SK-N-SH treated with all-trans-retinoic acid at 6 μM for 48 hours (cell line): ENCODE results near the gene HYAL3.

Experiments
- ATAC-seq: fragments of 200-7000 bp; cut with Tn5 transposase; 3 replicates; pipeline ENCODE4 v1.9.1; 2020; ENCODE audit warnings: mild to moderate bottlenecking, moderate library complexity
- BACH2 ChIP-seq: fragments of 250-450 bp; sonication (Bioruptor Pico); IDR thresholded peaks from 2 replicates; pipeline ENCODE4 v1.9.0; 2021; ENCODE audit warnings: mild to moderate bottlenecking, borderline replicate concordance
- CSDC2 ChIP-seq: fragments of 250-450 bp; sonication (Bioruptor Pico); IDR thresholded peaks from 2 replicates; pipeline ENCODE4 v1.5.0; 2020; ENCODE audit warnings: mild to moderate bottlenecking, moderate library complexity
- GLIS3 ChIP-seq: fragments of 250-450 bp; sonication (Bioruptor Pico); IDR thresholded peaks from 2 replicates; pipeline ENCODE4 v1.5.0; 2020; ENCODE audit warnings: mild to moderate bottlenecking, moderate library complexity
- ISL1 ChIP-seq: fragments of 250-450 bp; sonication (Bioruptor Pico); IDR thresholded peaks from 2 replicates; pipeline ENCODE4 v2.1.2; 2022; ENCODE audit warnings: mild to moderate bottlenecking, moderate library complexity
- OSR1 ChIP-seq: fragments of 250-450 bp; sonication (Bioruptor Pico); IDR thresholded peaks from 2 replicates; pipeline ENCODE4 v1.8.0; 2022; ENCODE audit warnings: moderate library complexity, mild to moderate bottlenecking, inconsistent platforms
- PPARA ChIP-seq: fragments of 250-450 bp; sonication (Bioruptor Pico); IDR thresholded peaks from 2 replicates; pipeline ENCODE4 v1.5.0; 2020; ENCODE audit warnings: mild to moderate bottlenecking, borderline replicate concordance
- RARB ChIP-seq: fragments of 250-450 bp; sonication (Bioruptor Pico); IDR thresholded peaks from 2 replicates; pipeline ENCODE4 v1.8.0; 2021; ENCODE audit warnings: mild to moderate bottlenecking, moderate library complexity
- SNAI2 ChIP-seq: fragments of 250-450 bp; sonication (Bioruptor Pico); IDR thresholded peaks from 2 replicates; pipeline ENCODE4 v1.5.0; 2020; ENCODE audit warnings: mild to moderate bottlenecking, moderate library complexity
- TCF4 ChIP-seq: fragments of 250-450 bp; sonication (Bioruptor Pico); IDR thresholded peaks from 2 replicates; pipeline ENCODE4 v1.8.0; 2021; ENCODE audit warnings: mild to moderate bottlenecking, moderate library complexity, borderline replicate concordance
- TOX ChIP-seq: fragments of 250-450 bp; sonication (Bioruptor Pico); IDR thresholded peaks from 2 replicates; pipeline ENCODE4 v1.8.0; 2021; ENCODE audit warnings: mild to moderate bottlenecking, moderate library complexity, borderline replicate concordance
- ZFP30 ChIP-seq: fragments of 450-650 bp; formaldehyde crosslinking; IDR thresholded peaks from 2 replicates; pipeline ENCODE4 v1.5.0; 2022; ENCODE audit warnings: mild to moderate bottlenecking, moderate library complexity
- ZNF70 ChIP-seq: fragments of 450-650 bp; formaldehyde crosslinking; IDR thresholded peaks from 2 replicates; pipeline ENCODE4 v1.5.0; 2020; ENCODE audit warnings: mild to moderate bottlenecking, moderate library complexity
- ZNF8 ChIP-seq: fragments of 450-650 bp; formaldehyde crosslinking; IDR thresholded peaks from 2 replicates; pipeline ENCODE4 v1.5.0; 2020; ENCODE audit warnings: mild to moderate bottlenecking, moderate library complexity
- TF ChIP-seq, protein P1 (sequence below): fragments of 250-450 bp; sonication (Bioruptor Pico); IDR thresholded peaks from 2 replicates; pipeline ENCODE4 v1.5.1; 2020; ENCODE audit warnings: low read depth, mild to moderate bottlenecking, moderate library complexity
- TF ChIP-seq, protein P2 (sequence below): fragments of 250-450 bp; sonication (Bioruptor Pico); IDR thresholded peaks from 2 replicates; pipeline ENCODE4 v1.5.1; 2021; ENCODE audit warnings: mild to moderate bottlenecking, moderate library complexity
- TF ChIP-seq, protein P3 (sequence below): fragments of 250-450 bp; sonication (Bioruptor Pico); IDR thresholded peaks from 2 replicates; pipeline ENCODE4 v1.5.0; 2020; ENCODE audit warnings: mild to moderate bottlenecking, moderate library complexity
- TF ChIP-seq, protein P4 (sequence below): fragments of 250-450 bp; sonication (Bioruptor Pico); IDR thresholded peaks from 2 replicates; pipeline ENCODE4 v1.8.0; 2020; ENCODE audit warnings: mild to moderate bottlenecking, moderate library complexity, borderline replicate concordance
- TF ChIP-seq, protein P5 (sequence below): fragments of 250-450 bp; sonication (Bioruptor Pico); IDR thresholded peaks from 2 replicates; pipeline ENCODE4 v1.8.0; 2021; ENCODE audit warnings: low read depth, mild to moderate bottlenecking, moderate library complexity, borderline replicate concordance

The HYAL3 gene

DNA sequence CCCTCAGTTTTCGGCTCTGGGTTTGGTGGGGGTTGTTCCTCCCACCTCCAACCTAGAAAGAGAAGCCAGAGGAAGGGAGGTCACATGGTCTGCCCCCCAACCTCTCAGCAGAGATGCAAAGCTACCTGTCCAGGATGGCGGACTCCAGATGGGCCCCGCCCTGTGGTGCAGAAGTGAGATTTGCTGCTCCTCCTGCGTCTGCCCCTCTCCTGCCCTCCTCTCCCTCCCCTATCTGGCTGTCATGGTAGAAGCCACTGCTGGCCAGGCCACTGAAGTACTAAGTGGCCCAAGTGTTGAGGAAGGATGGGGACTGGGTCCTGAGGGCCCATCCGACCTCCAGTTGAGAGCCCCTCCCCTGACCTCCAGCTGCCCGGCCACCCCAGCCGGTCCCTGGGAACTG, 32.4 kb downstream of the HYAL3 start:
- no peak for ATAC-seq
- TF ChIP-seq ZNF70 (CRISPR knock-in tag) (no peak), ISL1 (no peak), BACH2 (CRISPR knock-in tag) (no peak), TCF4 (CRISPR knock-in tag) (no peak), OSR1 (CRISPR knock-in tag) (no peak)
- TF ChIP-seq, protein P1, sequence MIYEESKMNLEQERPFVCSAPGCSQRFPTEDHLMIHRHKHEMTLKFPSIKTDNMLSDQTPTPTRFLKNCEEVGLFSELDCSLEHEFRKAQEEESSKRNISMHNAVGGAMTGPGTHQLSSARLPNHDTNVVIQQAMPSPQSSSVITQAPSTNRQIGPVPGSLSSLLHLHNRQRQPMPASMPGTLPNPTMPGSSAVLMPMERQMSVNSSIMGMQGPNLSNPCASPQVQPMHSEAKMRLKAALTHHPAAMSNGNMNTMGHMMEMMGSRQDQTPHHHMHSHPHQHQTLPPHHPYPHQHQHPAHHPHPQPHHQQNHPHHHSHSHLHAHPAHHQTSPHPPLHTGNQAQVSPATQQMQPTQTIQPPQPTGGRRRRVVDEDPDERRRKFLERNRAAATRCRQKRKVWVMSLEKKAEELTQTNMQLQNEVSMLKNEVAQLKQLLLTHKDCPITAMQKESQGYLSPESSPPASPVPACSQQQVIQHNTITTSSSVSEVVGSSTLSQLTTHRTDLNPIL (CRISPR knock-in tag) = no peak
- TF ChIP-seq, protein P2, sequence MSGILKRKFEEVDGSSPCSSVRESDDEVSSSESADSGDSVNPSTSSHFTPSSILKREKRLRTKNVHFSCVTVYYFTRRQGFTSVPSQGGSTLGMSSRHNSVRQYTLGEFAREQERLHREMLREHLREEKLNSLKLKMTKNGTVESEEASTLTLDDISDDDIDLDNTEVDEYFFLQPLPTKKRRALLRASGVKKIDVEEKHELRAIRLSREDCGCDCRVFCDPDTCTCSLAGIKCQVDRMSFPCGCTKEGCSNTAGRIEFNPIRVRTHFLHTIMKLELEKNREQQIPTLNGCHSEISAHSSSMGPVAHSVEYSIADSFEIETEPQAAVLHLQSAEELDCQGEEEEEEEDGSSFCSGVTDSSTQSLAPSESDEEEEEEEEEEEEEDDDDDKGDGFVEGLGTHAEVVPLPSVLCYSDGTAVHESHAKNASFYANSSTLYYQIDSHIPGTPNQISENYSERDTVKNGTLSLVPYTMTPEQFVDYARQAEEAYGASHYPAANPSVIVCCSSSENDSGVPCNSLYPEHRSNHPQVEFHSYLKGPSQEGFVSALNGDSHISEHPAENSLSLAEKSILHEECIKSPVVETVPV (CRISPR knock-in tag) = no peak
- TF ChIP-seq, protein P3, sequence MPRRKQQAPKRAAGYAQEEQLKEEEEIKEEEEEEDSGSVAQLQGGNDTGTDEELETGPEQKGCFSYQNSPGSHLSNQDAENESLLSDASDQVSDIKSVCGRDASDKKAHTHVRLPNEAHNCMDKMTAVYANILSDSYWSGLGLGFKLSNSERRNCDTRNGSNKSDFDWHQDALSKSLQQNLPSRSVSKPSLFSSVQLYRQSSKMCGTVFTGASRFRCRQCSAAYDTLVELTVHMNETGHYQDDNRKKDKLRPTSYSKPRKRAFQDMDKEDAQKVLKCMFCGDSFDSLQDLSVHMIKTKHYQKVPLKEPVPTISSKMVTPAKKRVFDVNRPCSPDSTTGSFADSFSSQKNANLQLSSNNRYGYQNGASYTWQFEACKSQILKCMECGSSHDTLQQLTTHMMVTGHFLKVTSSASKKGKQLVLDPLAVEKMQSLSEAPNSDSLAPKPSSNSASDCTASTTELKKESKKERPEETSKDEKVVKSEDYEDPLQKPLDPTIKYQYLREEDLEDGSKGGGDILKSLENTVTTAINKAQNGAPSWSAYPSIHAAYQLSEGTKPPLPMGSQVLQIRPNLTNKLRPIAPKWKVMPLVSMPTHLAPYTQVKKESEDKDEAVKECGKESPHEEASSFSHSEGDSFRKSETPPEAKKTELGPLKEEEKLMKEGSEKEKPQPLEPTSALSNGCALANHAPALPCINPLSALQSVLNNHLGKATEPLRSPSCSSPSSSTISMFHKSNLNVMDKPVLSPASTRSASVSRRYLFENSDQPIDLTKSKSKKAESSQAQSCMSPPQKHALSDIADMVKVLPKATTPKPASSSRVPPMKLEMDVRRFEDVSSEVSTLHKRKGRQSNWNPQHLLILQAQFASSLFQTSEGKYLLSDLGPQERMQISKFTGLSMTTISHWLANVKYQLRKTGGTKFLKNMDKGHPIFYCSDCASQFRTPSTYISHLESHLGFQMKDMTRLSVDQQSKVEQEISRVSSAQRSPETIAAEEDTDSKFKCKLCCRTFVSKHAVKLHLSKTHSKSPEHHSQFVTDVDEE (CRISPR knock-in tag) = no peak
- TF ChIP-seq, protein P4, sequence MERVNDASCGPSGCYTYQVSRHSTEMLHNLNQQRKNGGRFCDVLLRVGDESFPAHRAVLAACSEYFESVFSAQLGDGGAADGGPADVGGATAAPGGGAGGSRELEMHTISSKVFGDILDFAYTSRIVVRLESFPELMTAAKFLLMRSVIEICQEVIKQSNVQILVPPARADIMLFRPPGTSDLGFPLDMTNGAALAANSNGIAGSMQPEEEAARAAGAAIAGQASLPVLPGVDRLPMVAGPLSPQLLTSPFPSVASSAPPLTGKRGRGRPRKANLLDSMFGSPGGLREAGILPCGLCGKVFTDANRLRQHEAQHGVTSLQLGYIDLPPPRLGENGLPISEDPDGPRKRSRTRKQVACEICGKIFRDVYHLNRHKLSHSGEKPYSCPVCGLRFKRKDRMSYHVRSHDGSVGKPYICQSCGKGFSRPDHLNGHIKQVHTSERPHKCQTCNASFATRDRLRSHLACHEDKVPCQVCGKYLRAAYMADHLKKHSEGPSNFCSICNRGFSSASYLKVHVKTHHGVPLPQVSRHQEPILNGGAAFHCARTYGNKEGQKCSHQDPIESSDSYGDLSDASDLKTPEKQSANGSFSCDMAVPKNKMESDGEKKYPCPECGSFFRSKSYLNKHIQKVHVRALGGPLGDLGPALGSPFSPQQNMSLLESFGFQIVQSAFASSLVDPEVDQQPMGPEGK (CRISPR knock-in tag) = no peak

DNA sequence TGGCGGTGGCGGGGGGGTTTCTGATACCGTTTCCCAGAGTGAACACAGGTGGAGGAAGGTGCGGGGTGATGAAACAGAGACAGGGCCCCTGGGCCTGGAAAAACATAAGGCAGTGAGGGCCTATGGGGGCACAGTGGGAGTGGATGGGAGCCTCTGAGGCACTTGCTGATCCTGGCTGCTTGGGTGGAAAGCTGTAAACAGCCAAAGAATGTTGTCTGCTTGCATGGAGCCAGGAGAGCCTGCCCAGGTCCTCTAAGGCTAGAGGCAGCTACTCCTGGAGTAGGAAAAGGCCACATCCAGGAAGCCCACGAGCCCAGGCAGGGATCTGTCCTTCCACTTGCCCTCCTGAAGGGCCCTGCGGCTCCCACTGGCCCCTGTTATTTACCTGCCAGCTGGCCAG, 33.2 kb downstream of the HYAL3 start:
- TF ChIP-seq GLIS3 (CRISPR knock-in tag) = no peak
- no peak for TF ChIP-seq CSDC2 (CRISPR knock-in tag)
- TF ChIP-seq SNAI2 (CRISPR knock-in tag) = no peak
- TF ChIP-seq TOX (CRISPR knock-in tag) = no peak
- TF ChIP-seq RARB = no peak
- no peak for TF ChIP-seq ZNF8
- TF ChIP-seq BACH2 (CRISPR knock-in tag) = no peak
- TF ChIP-seq, protein P3 (CRISPR knock-in tag) = no peak
- TF ChIP-seq, protein P5, sequence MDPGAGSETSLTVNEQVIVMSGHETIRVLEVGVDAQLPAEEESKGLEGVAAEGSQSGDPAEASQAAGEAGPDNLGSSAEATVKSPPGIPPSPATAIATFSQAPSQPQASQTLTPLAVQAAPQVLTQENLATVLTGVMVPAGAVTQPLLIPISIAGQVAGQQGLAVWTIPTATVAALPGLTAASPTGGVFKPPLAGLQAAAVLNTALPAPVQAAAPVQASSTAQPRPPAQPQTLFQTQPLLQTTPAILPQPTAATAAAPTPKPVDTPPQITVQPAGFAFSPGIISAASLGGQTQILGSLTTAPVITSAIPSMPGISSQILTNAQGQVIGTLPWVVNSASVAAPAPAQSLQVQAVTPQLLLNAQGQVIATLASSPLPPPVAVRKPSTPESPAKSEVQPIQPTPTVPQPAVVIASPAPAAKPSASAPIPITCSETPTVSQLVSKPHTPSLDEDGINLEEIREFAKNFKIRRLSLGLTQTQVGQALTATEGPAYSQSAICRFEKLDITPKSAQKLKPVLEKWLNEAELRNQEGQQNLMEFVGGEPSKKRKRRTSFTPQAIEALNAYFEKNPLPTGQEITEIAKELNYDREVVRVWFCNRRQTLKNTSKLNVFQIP (CRISPR knock-in tag) = no peak
- no peak for TF ChIP-seq ZFP30 (CRISPR knock-in tag)
- no peak for ATAC-seq

DNA sequence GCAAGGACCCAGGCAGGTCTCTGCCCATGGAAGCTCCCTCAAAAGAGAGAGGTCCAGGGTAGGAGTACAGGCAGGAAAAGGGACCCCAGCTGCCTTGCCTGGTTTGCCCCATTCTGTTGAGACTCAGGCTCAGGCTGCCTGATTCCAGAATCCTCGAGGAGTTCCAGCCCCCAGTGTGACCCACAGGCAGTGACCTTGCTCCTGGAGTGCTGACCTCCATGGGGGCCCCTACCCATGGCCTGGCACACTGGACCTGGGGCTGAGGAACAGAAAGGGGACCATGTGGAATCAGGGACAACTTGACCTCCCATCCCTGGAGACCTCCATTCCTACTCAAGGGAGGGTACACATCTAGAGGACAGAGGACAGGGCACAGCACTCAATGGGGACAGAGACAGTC, 33.6 kb downstream of the HYAL3 start:
- TF ChIP-seq PPARA (CRISPR knock-in tag) (no peak), GLIS3 (CRISPR knock-in tag) (no peak), OSR1 (CRISPR knock-in tag) (no peak), CSDC2 (CRISPR knock-in tag) (no peak)

More for the DNA sequence above, 33.6 kb downstream of the HYAL3 start:
- ATAC-seq = no peak
